Measurements from ENCODE around the gene FBN1.

- TF ChIP-seq EP300 (IDR thresholded peaks at IDR 0.05; ENCODE audit: borderline replicate concordance) (no peak), RAD21 (IDR thresholded peaks at IDR 0.05; ENCODE audit: low read depth) (no peak), USF1 (IDR thresholded peaks at IDR 0.05) (no peak), TAF1 (IDR thresholded peaks at IDR 0.05; ENCODE audit: low read depth) (no peak), YY1 (IDR thresholded peaks at IDR 0.05; ENCODE audit: low read depth) (no peak), FOXM1 (IDR thresholded peaks at IDR 0.05; ENCODE audit: borderline replicate concordance, low read depth) (no peak), REST (IDR thresholded peaks at IDR 0.05; ENCODE audit: low read depth) (no peak), CEBPB (IDR thresholded peaks at IDR 0.05) (no peak)
These were observed 193.8 kb downstream of the FBN1 start for GRCh38 chr15:48451736-48452135.
